Choroid plexus epithelial cell (primary cell): ENCODE data around the gene ZNF783.

Experiments
- DNase-seq: peaks from one replicate; pipeline ENCODE4 v3.0.0-alpha.2; 2010; ENCODE audit warnings: low read depth
- H3K4me3 ChIP-seq: 2 replicates; pipeline ENCODE4 v1.5.1; 2011; ENCODE audit warnings: low read depth, mild to moderate bottlenecking, control low read depth, low read length, moderate library complexity
- TF ChIP-seq, protein P1 (sequence below): conservative IDR thresholded peaks from 2 replicates; pipeline ENCODE4 v1.5.1; 2011; ENCODE audit warnings: low read depth, mild to moderate bottlenecking, control low read depth, inconsistent platforms, low read length, moderate library complexity

Gene ZNF783

DNA sequence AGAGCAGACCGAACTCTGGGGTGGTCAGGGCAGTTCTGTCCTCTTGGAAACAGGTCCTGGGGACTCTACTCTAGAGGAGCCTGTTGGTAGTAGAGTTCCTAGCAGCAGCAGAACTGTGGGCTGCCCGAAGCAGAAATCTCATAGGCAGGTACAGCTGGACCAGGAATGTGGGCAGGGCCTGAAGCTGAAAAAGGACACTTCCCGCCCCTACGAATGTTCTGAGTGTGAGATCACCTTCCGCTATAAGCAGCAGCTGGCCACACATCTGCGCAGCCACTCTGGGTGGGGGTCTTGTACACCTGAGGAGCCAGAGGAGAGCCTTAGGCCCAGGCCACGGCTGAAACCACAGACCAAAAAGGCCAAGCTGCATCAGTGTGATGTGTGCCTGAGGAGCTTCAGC is 8.3 kb upstream of the ZNF783 start:
- DNase-seq: no peak
- TF ChIP-seq, protein P1, sequence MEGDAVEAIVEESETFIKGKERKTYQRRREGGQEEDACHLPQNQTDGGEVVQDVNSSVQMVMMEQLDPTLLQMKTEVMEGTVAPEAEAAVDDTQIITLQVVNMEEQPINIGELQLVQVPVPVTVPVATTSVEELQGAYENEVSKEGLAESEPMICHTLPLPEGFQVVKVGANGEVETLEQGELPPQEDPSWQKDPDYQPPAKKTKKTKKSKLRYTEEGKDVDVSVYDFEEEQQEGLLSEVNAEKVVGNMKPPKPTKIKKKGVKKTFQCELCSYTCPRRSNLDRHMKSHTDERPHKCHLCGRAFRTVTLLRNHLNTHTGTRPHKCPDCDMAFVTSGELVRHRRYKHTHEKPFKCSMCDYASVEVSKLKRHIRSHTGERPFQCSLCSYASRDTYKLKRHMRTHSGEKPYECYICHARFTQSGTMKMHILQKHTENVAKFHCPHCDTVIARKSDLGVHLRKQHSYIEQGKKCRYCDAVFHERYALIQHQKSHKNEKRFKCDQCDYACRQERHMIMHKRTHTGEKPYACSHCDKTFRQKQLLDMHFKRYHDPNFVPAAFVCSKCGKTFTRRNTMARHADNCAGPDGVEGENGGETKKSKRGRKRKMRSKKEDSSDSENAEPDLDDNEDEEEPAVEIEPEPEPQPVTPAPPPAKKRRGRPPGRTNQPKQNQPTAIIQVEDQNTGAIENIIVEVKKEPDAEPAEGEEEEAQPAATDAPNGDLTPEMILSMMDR: no peak
- H3K4me3 ChIP-seq: no peak overlapping the region

DNA sequence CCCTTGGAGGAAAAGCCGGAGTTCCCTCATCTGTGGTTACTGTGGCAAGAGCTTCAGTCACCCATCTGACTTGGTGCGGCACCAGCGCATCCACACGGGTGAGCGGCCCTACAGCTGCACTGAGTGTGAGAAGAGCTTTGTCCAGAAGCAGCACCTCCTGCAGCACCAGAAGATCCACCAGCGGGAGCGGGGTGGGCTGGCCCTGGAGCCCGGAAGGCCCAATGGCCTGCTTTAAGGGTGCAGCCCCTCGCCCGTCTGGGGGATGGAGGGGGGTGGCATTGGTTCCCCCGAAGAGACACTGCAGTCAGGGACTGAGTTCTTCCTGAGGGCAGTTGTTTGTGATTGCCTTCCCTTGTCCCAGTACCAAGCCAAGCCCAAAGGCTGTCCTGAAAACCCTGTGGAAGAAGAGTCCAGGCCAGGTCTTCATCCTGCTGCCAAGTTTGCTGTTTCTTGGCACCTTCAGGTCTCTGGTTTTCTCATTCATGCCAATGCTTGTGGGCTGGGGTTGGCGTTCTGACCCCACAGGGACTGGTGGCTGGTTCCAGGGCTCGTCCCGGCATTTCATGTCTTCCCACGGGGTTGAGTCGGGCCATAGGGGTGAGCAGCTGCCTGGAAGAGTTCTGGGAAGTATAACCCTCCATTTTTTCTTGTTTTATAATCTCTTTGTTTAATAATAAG is 7.7 kb upstream of the ZNF783 start:
- TF ChIP-seq, protein P1: no peak
- no peak overlapping the region for H3K4me3 ChIP-seq
- DNase-seq: no peak

DNA sequence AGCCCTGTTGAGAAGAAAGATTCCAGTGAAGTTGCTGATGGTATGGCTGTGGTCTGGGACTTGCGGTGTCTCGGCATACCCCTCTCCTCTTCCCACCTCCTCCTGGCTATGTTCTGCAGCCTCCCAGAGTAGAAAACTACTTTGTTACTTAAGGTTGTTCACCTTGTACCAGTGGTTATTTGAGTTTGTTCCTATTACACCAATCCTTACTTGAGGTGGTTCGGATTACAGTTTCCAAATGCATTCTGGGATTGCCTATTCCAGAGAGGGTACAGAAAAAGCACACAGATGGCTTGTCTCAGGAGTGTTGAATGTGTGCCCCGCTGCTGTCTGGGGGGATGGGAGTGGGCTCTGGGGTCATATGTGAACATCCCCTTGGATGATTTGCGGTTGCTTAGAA is 6.8 kb upstream of the ZNF783 start:
- TF ChIP-seq, protein P1: no peak
- H3K4me3 ChIP-seq: no peak overlapping the region
- DNase-seq: no peak

DNA sequence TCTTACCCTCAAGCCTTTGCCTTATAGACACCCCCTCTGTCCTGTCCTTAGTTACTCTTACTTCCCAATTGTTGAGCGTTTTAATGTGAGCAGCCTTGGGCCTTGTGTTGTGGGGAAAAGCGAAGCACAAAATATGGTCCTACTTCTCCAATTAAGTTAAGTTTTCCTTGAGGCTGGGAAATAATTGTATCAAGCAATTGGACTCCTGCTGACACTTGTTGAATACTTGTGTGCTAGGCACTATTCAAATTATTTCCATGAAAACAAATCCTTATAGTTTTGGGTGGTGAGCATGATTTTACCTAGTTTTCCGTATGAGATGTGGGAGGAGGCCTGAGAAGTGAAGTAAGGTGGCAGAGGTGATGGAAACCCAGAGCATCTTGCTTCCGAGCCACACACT is 5.4 kb upstream of the ZNF783 start:
- no peak for DNase-seq
- no peak overlapping the region for H3K4me3 ChIP-seq
- TF ChIP-seq, protein P1: no peak

DNA sequence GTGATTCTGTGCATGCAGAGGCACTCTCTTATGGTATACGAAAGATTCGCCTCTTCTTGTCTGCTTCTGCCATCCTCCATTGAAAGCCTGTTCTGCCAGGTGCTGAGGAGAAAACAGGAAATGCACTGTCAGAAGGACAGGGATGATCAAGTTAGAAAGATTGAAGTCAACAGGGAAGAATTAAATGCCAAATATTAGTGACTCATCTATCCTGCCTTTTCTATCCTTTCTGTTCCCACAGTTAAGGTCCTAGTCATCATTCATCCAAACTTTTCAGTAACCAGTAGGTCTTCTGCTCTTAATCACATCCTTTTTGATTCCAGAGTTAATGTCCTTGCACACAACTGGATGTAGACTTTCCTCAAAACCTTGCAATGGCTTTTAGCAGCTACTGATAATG is 4.8 kb upstream of the ZNF783 start:
- no peak overlapping the region for H3K4me3 ChIP-seq
- DNase-seq: no peak
- TF ChIP-seq, protein P1: no peak

DNA sequence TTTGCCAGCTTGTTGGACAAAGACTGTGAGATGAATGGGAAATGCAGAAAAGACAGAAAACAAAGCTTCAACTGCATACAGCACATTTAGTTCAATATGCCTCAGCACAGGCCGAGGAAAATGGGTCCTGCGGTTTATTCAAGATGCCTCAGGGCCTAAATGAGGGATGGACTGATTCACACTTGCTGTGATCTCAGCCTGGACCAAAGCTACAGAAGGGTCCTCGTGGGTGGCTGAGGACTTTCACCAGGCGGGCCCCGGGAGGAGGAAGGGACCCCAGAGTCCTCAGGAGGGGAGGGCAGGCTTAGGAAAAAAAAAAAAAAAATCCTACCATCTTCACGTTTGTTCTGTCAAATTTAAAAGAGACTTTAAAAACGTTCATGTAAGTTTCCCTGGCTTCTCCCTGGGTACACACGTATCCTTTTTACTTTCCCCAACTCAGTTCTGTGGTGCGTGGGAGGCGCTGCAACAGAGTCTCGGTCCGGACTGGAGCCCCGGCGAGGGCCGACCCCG is 624 bp upstream of the ZNF783 start:
- TF ChIP-seq, protein P1: no peak
- peak; percentile 48 for DNase-seq
- H3K4me3 ChIP-seq: peak overlapping the region; percentile 70

DNA sequence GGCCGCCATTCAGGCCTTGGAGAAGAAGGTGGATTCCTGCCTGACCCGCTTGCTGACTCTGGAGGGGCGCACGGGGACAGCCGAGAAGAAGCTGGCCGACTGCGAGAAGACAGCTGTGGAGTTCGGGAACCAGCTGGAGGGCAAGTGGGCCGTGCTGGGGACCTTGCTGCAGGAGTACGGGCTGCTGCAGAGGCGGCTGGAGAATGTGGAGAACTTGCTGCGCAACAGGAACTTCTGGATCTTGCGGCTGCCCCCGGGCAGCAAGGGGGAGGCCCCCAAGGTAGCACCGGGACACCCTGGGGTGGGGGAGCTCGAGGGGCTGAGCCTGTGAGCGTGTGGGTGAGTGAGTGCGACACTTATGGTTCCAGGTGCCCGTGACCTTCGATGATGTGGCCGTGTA is 4.5 kb downstream of the ZNF783 start:
- no peak for DNase-seq
- TF ChIP-seq, protein P1: no peak

More for the DNA sequence above, 4.5 kb downstream of the ZNF783 start:
- H3K4me3 ChIP-seq: no peak overlapping the region
